GM23338 (cell line): ENCODE data around the gene NEDD1. TPM values are rescaled to one million over a fixed set of nuclear protein-coding genes. Genes with fewer than 3 reads are reported as not detected.

Experiments used
- ATAC-seq: fragments of 200-7000 bp; cut with Tn5 transposase; 3 replicates; pipeline ENCODE4 v1.9.1; 2020
- DNase-seq: peaks from one replicate; pipeline ENCODE4 v3.0.0-alpha.2; 2015; ENCODE audit warnings: low spot score
- H2AFZ ChIP-seq: fragments of 200-600 bp; sonication (generic); 2 replicates; pipeline ENCODE4 v1.8.0; 2016; ENCODE audit warnings: antibody characterized with exemption, mild to moderate bottlenecking, moderate library complexity
- H3F3A ChIP-seq: fragments of 200-600 bp; sonication (generic); replicated peaks from 2 replicates; pipeline ENCODE4 v1.8.0; 2017; ENCODE audit warnings: antibody characterized with exemption, mixed run types, low read depth
- H3K27ac ChIP-seq: fragments of 200-600 bp; sonication (generic); 2 replicates; pipeline ENCODE4 v1.6.1; 2016; ENCODE audit warnings: low read depth
- H3K27me3 ChIP-seq: fragments of 200-600 bp; sonication (generic); 2 replicates; pipeline ENCODE4 v1.8.0; 2016; ENCODE audit warnings: mild to moderate bottlenecking, mixed run types, moderate library complexity; ENCODE audit not compliant: insufficient read depth
- H3K36me3 ChIP-seq: fragments of 200-600 bp; sonication (generic); 2 replicates; pipeline ENCODE4 v1.8.0; 2016; ENCODE audit warnings: mild to moderate bottlenecking; ENCODE audit not compliant: insufficient read depth
- H3K4me1 ChIP-seq: fragments of 200-600 bp; sonication (generic); 2 replicates; pipeline ENCODE4 v1.8.0; 2016; ENCODE audit warnings: mild to moderate bottlenecking, moderate library complexity; ENCODE audit not compliant: insufficient read depth
- H3K4me2 ChIP-seq: fragments of 200-600 bp; sonication (generic); 2 replicates; pipeline ENCODE4 v1.7.1; 2017; ENCODE audit warnings: mixed run types
- H3K4me3 ChIP-seq: fragments of 200-600 bp; sonication (generic); 2 replicates; pipeline ENCODE4 v1.6.1; 2016; ENCODE audit warnings: mixed run types
- H3K79me2 ChIP-seq: fragments of 200-600 bp; sonication (generic); replicated peaks from 2 replicates; pipeline ENCODE4 v1.8.0; 2017; ENCODE audit warnings: mild to moderate bottlenecking; ENCODE audit not compliant: insufficient read depth
- H3K9me2 ChIP-seq: fragments of 200-600 bp; sonication (generic); 2 replicates; pipeline ENCODE4 v1.8.0; 2017; ENCODE audit not compliant: insufficient read depth
- H4K20me1 ChIP-seq: fragments of 200-600 bp; sonication (generic); replicated peaks from 2 replicates; pipeline ENCODE4 v1.8.0; 2017; ENCODE audit warnings: mild to moderate bottlenecking; ENCODE audit not compliant: insufficient read depth
- H3K27ac Mint-ChIP-seq: 2 replicates; pipeline ENCODE4 v1.8.0; 2020; ENCODE audit warnings: inconsistent platforms, mild to moderate bottlenecking, moderate library complexity, mixed read lengths
- H3K27me3 Mint-ChIP-seq: 3 replicates; pipeline ENCODE4 v1.8.0; 2022; ENCODE audit warnings: low read depth, mild to moderate bottlenecking, moderate library complexity, mixed read lengths, inconsistent platforms; ENCODE audit not compliant: insufficient read depth, poor library complexity
- H3K36me3 Mint-ChIP-seq: 3 replicates; pipeline ENCODE4 v1.8.0; 2021; ENCODE audit warnings: low read depth, mild to moderate bottlenecking, inconsistent platforms, moderate library complexity, mixed read lengths
- H3K4me1 Mint-ChIP-seq: 3 replicates; pipeline ENCODE4 v1.8.0; 2020; ENCODE audit warnings: mild to moderate bottlenecking, inconsistent platforms, mixed read lengths
- H3K4me3 Mint-ChIP-seq: 3 replicates; pipeline ENCODE4 v1.8.0; 2021; ENCODE audit warnings: moderate library complexity, mild to moderate bottlenecking, inconsistent platforms, mixed read lengths
- H3K9me3 Mint-ChIP-seq: 3 replicates; pipeline ENCODE4 v1.8.0; 2020; ENCODE audit warnings: moderate library complexity, mild to moderate bottlenecking, inconsistent platforms, mixed read lengths
- CREB1 ChIP-seq: fragments of 250-450 bp; sonication (Bioruptor Pico); IDR thresholded peaks from 2 replicates; pipeline ENCODE4 v1.5.0; 2020; ENCODE audit warnings: low read depth, mild to moderate bottlenecking, moderate library complexity
- CTCF ChIP-seq, 2 experiments: fragments of 200-600 bp in 1 of 2; sonication (generic) in 1 of 2; conservative IDR thresholded peaks; 2 replicates each; pipeline versions ENCODE4 v1.5.1 to v1.6.1; 2016 to 2017; ENCODE audit warnings: antibody characterized with exemption in 2 of 2, low read depth in 2 of 2, mild to moderate bottlenecking in 2 of 2, moderate library complexity in 1 of 2
- ETS1 ChIP-seq: IDR thresholded peaks from 2 replicates; pipeline ENCODE4 v1.6.1; 2016; ENCODE audit warnings: antibody characterized with exemption
- EZH2 ChIP-seq: fragments of 200-600 bp; sonication (generic); IDR thresholded peaks from one replicate; pipeline ENCODE4 v1.8.0; 2017; ENCODE audit warnings: antibody characterized with exemption, mild to moderate bottlenecking, low read depth; ENCODE audit not compliant: unreplicated experiment
- EZH2phosphoT487 ChIP-seq: fragments of 200-600 bp; sonication (generic); IDR thresholded peaks from one replicate; pipeline ENCODE4 v1.8.1; 2018; ENCODE audit warnings: antibody characterized with exemption; ENCODE audit not compliant: unreplicated experiment
- JUNB ChIP-seq: IDR thresholded peaks from one replicate; pipeline ENCODE4 v1.6.1; 2016; ENCODE audit warnings: antibody characterized with exemption; ENCODE audit not compliant: unreplicated experiment
- NANOG ChIP-seq: IDR thresholded peaks from 2 replicates; pipeline ENCODE4 v1.6.1; 2016; ENCODE audit warnings: antibody characterized with exemption, borderline replicate concordance
- POLR2AphosphoS5 ChIP-seq: IDR thresholded peaks from 2 replicates; pipeline ENCODE4 v1.6.1; 2016; ENCODE audit warnings: antibody characterized with exemption, low read depth
- REST ChIP-seq: IDR thresholded peaks from one replicate; pipeline ENCODE4 v1.6.1; 2018; ENCODE audit warnings: antibody characterized with exemption; ENCODE audit not compliant: unreplicated experiment
- STAT1 ChIP-seq: IDR thresholded peaks from one replicate; pipeline ENCODE4 v1.6.1; 2016; ENCODE audit warnings: antibody characterized with exemption; ENCODE audit not compliant: unreplicated experiment
- ZNF114 ChIP-seq: fragments of 250-450 bp; sonication (Bioruptor Pico); IDR thresholded peaks from 2 replicates; pipeline ENCODE4 v1.5.0; 2020; ENCODE audit warnings: mild to moderate bottlenecking, moderate library complexity
- ZNF331 ChIP-seq: fragments of 250-450 bp; sonication (Bioruptor Pico); IDR thresholded peaks from 2 replicates; pipeline ENCODE4 v1.5.0; 2020; ENCODE audit warnings: low read depth, mild to moderate bottlenecking, moderate library complexity
- ZNF462 ChIP-seq: fragments of 250-450 bp; sonication (Bioruptor Pico); IDR thresholded peaks from 2 replicates; pipeline ENCODE4 v1.5.0; 2020; ENCODE audit warnings: mild to moderate bottlenecking, moderate library complexity
- long read RNA-seq: library from polyadenylated mRNA; unstranded; transcript quantifications from one replicate; pipeline ENCODE4 v2.0.0, GENCODE V29; 2020; ENCODE audit not compliant: unreplicated experiment
- polyA plus RNA-seq: library from polyadenylated mRNA; unstranded; fragments of >200 nt; fragmentation: Nextera tagmentation; extraction: Ambion mirVana; gene quantifications from 2 replicates; pipeline ENCODE4 v1.2.1, GENCODE V29; 2016
- total RNA-seq: library from RNA; depleted of rRNA; stranded (reverse); fragments of >200 nt; shearing (Covaris generic); gene quantifications from 2 replicates; pipeline ENCODE4 v1.2.3, GENCODE V29; 2014; rRNA removed

NEDD1 gene
- total RNA-seq (35.8 and 67.0 TPM in 2 replicates), polyA plus RNA-seq (11.7 and 16.0 TPM in 2 replicates)
- long read RNA-seq, full-length matches to known transcripts: 5 of 9 reads
- long read RNA-seq, partial matches to known transcripts: 2 of 9 reads
- long read RNA-seq, other reads (novel, unspliced or antisense): 2 of 9 reads

- Mint-ChIP-seq H3K4me1 (peaks cover 30% of the 10 kb centered on the region), H3K36me3 (no peaks in the 10 kb centered on the region; the same call in 1 of the 3 replicates), H3K4me3 (peak within 1 kb of the TSS; percentile 94), H3K27me3 (peaks cover 2% of the 10 kb centered on the region), H3K27ac (peak within 1 kb of the TSS; percentile 89), H3K9me3 (peaks cover 2% of the 10 kb centered on the region; the same call in 1 of the 3 replicates)
- no peak for TF ChIP-seq NANOG
- no peak for TF ChIP-seq JUNB
- TF ChIP-seq REST: no peak
- no peak for TF ChIP-seq ZNF331 (CRISPR knock-in tag)
- TF ChIP-seq CTCF (conservative IDR thresholded peaks at IDR 0.05; ENCODE audit: low read depth in 2 of 2): no peak
- TF ChIP-seq POLR2AphosphoS5: peak; percentile 78
- peak; percentile 97 for TF ChIP-seq CREB1 (CRISPR knock-in tag)
- no peak for TF ChIP-seq ZNF462
- no peak for TF ChIP-seq ETS1
- no peak for TF ChIP-seq STAT1
- no peak for TF ChIP-seq EZH2
- TF ChIP-seq EZH2phosphoT487: no peak
- no peak for TF ChIP-seq ZNF114
- Histone ChIP-seq H3K4me2 (peak within 1 kb of the TSS; percentile 86), H3K4me3 (peak within 1 kb of the TSS; percentile 75), H3K27ac (peak within 1 kb of the TSS; percentile 92), H3K4me1 (peaks cover 17% of the 10 kb centered on the region), H3F3A (no peaks in the 10 kb centered on the region; the same call in 1 of the 2 replicates), H3K79me2 (peaks cover 36% of the 10 kb centered on the region), H3K9me2 (peaks cover 5% of the 10 kb centered on the region; the same call in 1 of the 2 replicates), H4K20me1 (no peaks in the 10 kb centered on the region), H3K27me3 (no peaks in the 10 kb centered on the region), H3K36me3 (no peaks in the 10 kb centered on the region), H2AFZ (peak within 1 kb of the TSS; percentile 97)
- peak; percentile 91 for DNase-seq
- ATAC-seq: peak; percentile 91
Observed at GRCh38 chr12:96906849-96907670, at the start of gene NEDD1. TSS of gene NEDD1 (plus strand) at chr12:96907257. CDS start at chr12:96909760, 2,503 bp downstream.
